CD4-positive, alpha-beta T cell (primary cell): ENCODE results near the gene ERCC2. TPM values are rescaled to one million over a fixed set of nuclear protein-coding genes. Genes with fewer than 3 reads are reported as not detected.

Experiments used
- ATAC-seq: fragments of 200-7000 bp; cut with Tn5 transposase; one replicate; pipeline ENCODE4 v1.10.0; 2022; ENCODE audit warnings: mild to moderate bottlenecking; ENCODE audit not compliant: poor library complexity
- CTCF ChIA-PET: fragments of 350-600 bp; sonication (Branson Sonifier 250); formaldehyde crosslinking; loops from one replicate; lab custom pipeline; 2021; ENCODE audit warnings: antibody characterized with exemption, inconsistent platforms; lab: Charles Lee
- POLR2A ChIA-PET: fragments of 350-600 bp; sonication (Branson Sonifier 250); formaldehyde crosslinking; loops from one replicate; lab custom pipeline; 2021; ENCODE audit warnings: antibody characterized with exemption, inconsistent platforms; lab: Charles Lee
- DNase-seq, 14 experiments: peaks; one replicate each; pipeline ENCODE4 v3.0.0-alpha.2; 2013 to 2020; ENCODE audit warnings: mixed read lengths in 2 of 14
- H3K27ac ChIP-seq, 2 donors: one replicate each; pipeline versions ENCODE4 v1.5.1 to v1.7.0; 2013; ENCODE audit warnings: low read length in 2 of 2, low read depth in 1 of 2, mild to moderate bottlenecking in 1 of 2
- H3K27me3 ChIP-seq, 2 experiments: 1 replicate in 1 of 2; 2 replicates in 1 of 2; pipeline versions ENCODE4 v1.6.1 to v1.7.0; 2013; ENCODE audit warnings: low read length in 2 of 2, control low read depth in 1 of 2, mild to moderate bottlenecking in 1 of 2, moderate library complexity in 1 of 2; ENCODE audit not compliant: insufficient read depth in 2 of 2, control insufficient read depth in 1 of 2
- H3K36me3 ChIP-seq: one replicate; pipeline ENCODE4 v1.6.1; 2013; ENCODE audit warnings: low read length, control low read depth; ENCODE audit not compliant: insufficient read depth
- H3K4me1 ChIP-seq: one replicate; pipeline ENCODE4 v1.6.1; 2013; ENCODE audit warnings: low read length, control low read depth; ENCODE audit not compliant: insufficient read depth
- H3K4me3 ChIP-seq: one replicate; pipeline ENCODE4 v1.5.1; 2013; ENCODE audit warnings: mild to moderate bottlenecking, low read length, moderate library complexity
- H3K9me3 ChIP-seq, 2 experiments: 1 replicate in 1 of 2; 2 replicates in 1 of 2; pipeline versions ENCODE4 v1.6.1 to v1.7.0; 2013; ENCODE audit warnings: low read length in 2 of 2, mild to moderate bottlenecking in 2 of 2, control low read depth in 1 of 2, moderate library complexity in 1 of 2; ENCODE audit not compliant: control insufficient read depth in 1 of 2, insufficient read depth in 1 of 2
- H3K27ac Mint-ChIP-seq: one replicate; pipeline ENCODE4 v1.8.0; 2020; ENCODE audit warnings: mixed read lengths
- H3K27me3 Mint-ChIP-seq: one replicate; pipeline ENCODE4 v1.8.0; 2021; ENCODE audit warnings: mixed read lengths
- H3K36me3 Mint-ChIP-seq: one replicate; pipeline ENCODE4 v1.8.0; 2021; ENCODE audit warnings: low read depth, mixed read lengths
- H3K4me1 Mint-ChIP-seq: one replicate; pipeline ENCODE4 v1.8.0; 2021; ENCODE audit warnings: low read depth, mixed read lengths
- H3K4me3 Mint-ChIP-seq: one replicate; pipeline ENCODE4 v1.8.0; 2020; ENCODE audit warnings: mild to moderate bottlenecking, mixed read lengths
- H3K9me3 Mint-ChIP-seq: one replicate; pipeline ENCODE4 v1.8.0; 2020; ENCODE audit warnings: mixed read lengths
- CTCF ChIP-seq: fragments of 200-600 bp; IDR thresholded peaks from one replicate; pipeline ENCODE4 v1.8.0; 2022; ENCODE audit warnings: antibody characterized with exemption, mild to moderate bottlenecking
- intact Hi-C, 2 experiments: fragments of 100-400 bp; cut with DNase I in 1 of 2; cut with micrococcal nuclease in 1 of 2; formaldehyde crosslinking; loops; one replicate each; pipeline versions ENCODE4 v1.15.1 to v1.9.0; 2023 to 2025; cut with DNase I, micrococcal nuclease
- total RNA-seq, 174 experiments: library from RNA in 2 of 174; stranded (reverse) in 2 of 174; gene quantifications; one replicate each; pipeline ENCODE4 v1.2.3 and lab custom pipeline; 2021 to 2026

The ERCC2 gene
- total RNA-seq, 2 experiments from 2014 or later, result 8.7 to 9.6 TPM

- Histone ChIP-seq H3K27me3 (peaks cover 2 to 5% of the 10 kb centered on the region in 2 experiments), H3K9me3 (peaks cover 0 to 5% of the 10 kb centered on the region in 2 experiments), H3K36me3 (no peaks in the 10 kb centered on the region), H3K4me3 (no peak overlapping the region), H3K27ac (no peak overlapping the region), H3K4me1 (no peaks in the 10 kb centered on the region)
- ChIA-PET CTCF (no interaction called here), POLR2A (no interaction called here)
- TF ChIP-seq CTCF, result no peak
- DNase-seq (no peak), ATAC-seq (no peak)
- intact Hi-C loops, result no loop called here
- Mint-ChIP-seq H3K9me3 (no peaks in the 10 kb centered on the region), H3K27ac (no peak overlapping the region), H3K4me1 (no peaks in the 10 kb centered on the region), H3K4me3 (no peak overlapping the region), H3K36me3 (peaks cover 5% of the 10 kb centered on the region), H3K27me3 (peaks cover 8% of the 10 kb centered on the region)
Measured at GRCh38 chr19:45307361-45307760, 63.0 kb downstream of the ERCC2 start.

- no peaks in the 10 kb centered on the region for H3K27me3 ChIP-seq
- intact Hi-C loops, result no loop called here
- no peak overlapping the region for H3K4me3 Mint-ChIP-seq
- no peaks in the 10 kb centered on the region for H3K4me1 ChIP-seq
- ATAC-seq, result no peak
- H3K36me3 ChIP-seq, result no peaks in the 10 kb centered on the region
- TF ChIP-seq CTCF, result no peak
- POLR2A ChIA-PET, result no interaction called here
- H3K27ac ChIP-seq, result no peak overlapping the region
- CTCF ChIA-PET, result no interaction called here
- DNase-seq, result no peak
- no peaks in the 10 kb centered on the region for H3K9me3 Mint-ChIP-seq
- H3K4me1 Mint-ChIP-seq, result no peaks in the 10 kb centered on the region
- no peak overlapping the region for H3K27ac Mint-ChIP-seq
- H3K4me3 ChIP-seq, result no peak overlapping the region
- H3K27me3 Mint-ChIP-seq, result peaks cover 4% of the 10 kb centered on the region
- H3K9me3 ChIP-seq, result peaks cover 0 to 5% of the 10 kb centered on the region in 2 experiments
- H3K36me3 Mint-ChIP-seq, result peaks cover 5% of the 10 kb centered on the region
Measured at GRCh38 chr19:45306518-45307027, 63.8 kb downstream of the ERCC2 start.

DNA sequence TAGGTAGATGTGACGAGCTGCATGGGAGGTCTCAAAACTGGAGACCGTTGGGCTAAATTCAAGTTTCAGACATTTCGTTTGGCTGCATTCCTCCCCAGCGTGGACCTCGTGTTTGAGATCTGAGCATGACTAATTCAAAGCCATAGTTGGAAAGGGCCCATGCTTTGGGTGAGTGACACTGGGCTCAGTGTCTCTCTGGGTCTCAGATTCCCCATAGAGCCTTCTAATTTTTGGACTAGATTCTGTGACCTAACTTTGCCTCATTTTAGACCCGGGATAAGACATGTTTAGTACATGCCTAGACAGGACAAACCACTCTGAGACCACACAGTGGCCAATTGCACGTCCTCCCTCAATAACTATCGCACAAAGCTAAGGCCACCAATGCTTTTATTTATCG is 64.3 kb downstream of the ERCC2 start:
- Histone ChIP-seq H3K36me3 (no peaks in the 10 kb centered on the region), H3K9me3 (peaks cover 0 to 5% of the 10 kb centered on the region in 2 experiments), H3K4me3 (no peak overlapping the region), H3K27ac (no peak overlapping the region), H3K27me3 (no peaks in the 10 kb centered on the region), H3K4me1 (no peaks in the 10 kb centered on the region)
- ATAC-seq, result no peak
- no peak overlapping the region for H3K4me3 Mint-ChIP-seq
- no peak for DNase-seq
- peaks cover 5% of the 10 kb centered on the region for H3K36me3 Mint-ChIP-seq
- H3K4me1 Mint-ChIP-seq, result no peaks in the 10 kb centered on the region
- intact Hi-C loops, result no loop called here
- TF ChIP-seq CTCF, result no peak
- no peak overlapping the region for H3K27ac Mint-ChIP-seq
- H3K9me3 Mint-ChIP-seq, result no peaks in the 10 kb centered on the region
- H3K27me3 Mint-ChIP-seq, result no peaks in the 10 kb centered on the region
- CTCF ChIA-PET, result no interaction called here
- POLR2A ChIA-PET, result no interaction called here
